SK-N-SH (cell line): ENCODE data around the gene HINT1. TPM values are rescaled to one million over a fixed set of nuclear protein-coding genes. Genes with fewer than 3 reads are reported as not detected.

Experiments used
- CTCF ChIA-PET: fragments of 300-600, 350-600 bp; formaldehyde crosslinking; extraction: SDS; loops from one replicate; lab custom pipeline; 2021; lab: Yijun Ruan, JAX
- POLR2A ChIA-PET: fragments of 350-600 bp; sonication (Branson Sonifier 250); formaldehyde crosslinking; extraction: SDS; loops from one replicate; lab custom pipeline; 2020; ENCODE audit warnings: antibody characterized with exemption, inconsistent platforms; lab: Yijun Ruan, JAX
- DNase-seq: peaks from one replicate; pipeline ENCODE4 v3.0.0; 2012
- H2AFZ ChIP-seq: fragments of 200-600 bp; sonication (generic); 2 replicates; pipeline ENCODE4 v1.8.1; 2016; ENCODE audit warnings: antibody characterized with exemption, mild to moderate bottlenecking, low read depth
- H3F3A ChIP-seq: fragments of 200-600 bp; sonication (generic); replicated peaks from 2 replicates; pipeline ENCODE3; 2016; ENCODE audit warnings: antibody characterized with exemption, mild to moderate bottlenecking; ENCODE audit not compliant: insufficient read depth
- H3K27ac ChIP-seq, 2 experiments: fragments of 200-500 bp in 1 of 2; fragments of 200-600 bp in 1 of 2; sonication (Bioruptor generic) in 1 of 2; sonication (generic), shearing (Covaris generic) in 1 of 2; 2 replicates each; pipeline versions ENCODE4 v1.5.1 to v1.6.1; 2014 to 2016; ENCODE audit warnings: low read depth in 2 of 2, inconsistent platforms in 1 of 2, low read length in 1 of 2, mild to moderate bottlenecking in 1 of 2, mixed read lengths in 1 of 2
- H3K27me3 ChIP-seq: fragments of 200-600 bp; sonication (generic), shearing (Covaris generic); 2 replicates; pipeline ENCODE4 v1.6.1; 2016; ENCODE audit warnings: mixed run types; ENCODE audit not compliant: insufficient read depth
- H3K36me3 ChIP-seq, 2 experiments: fragments of 200-500 bp in 1 of 2; fragments of 200-600 bp in 1 of 2; sonication (Bioruptor generic) in 1 of 2; sonication (generic) in 1 of 2; replicated peaks in 1 of 2; 2 replicates each; pipeline versions ENCODE3 to v1.5.1; 2014 to 2016; ENCODE audit warnings: low read length in 1 of 2, mild to moderate bottlenecking in 1 of 2; ENCODE audit not compliant: insufficient read depth in 2 of 2, control insufficient read depth in 1 of 2
- H3K4me1 ChIP-seq, 2 experiments: fragments of 200-500 bp in 1 of 2; fragments of 200-600 bp in 1 of 2; sonication (Bioruptor generic) in 1 of 2; sonication (generic), shearing (Covaris generic) in 1 of 2; 2 replicates each; pipeline versions ENCODE4 v1.5.1 to v1.6.1; 2014 to 2016; ENCODE audit warnings: low read depth in 1 of 2, low read length in 1 of 2, mixed run types in 1 of 2; ENCODE audit not compliant: insufficient read depth in 2 of 2, control insufficient read depth in 1 of 2
- H3K4me2 ChIP-seq: fragments of 200-600 bp; sonication (generic), shearing (Covaris generic); 2 replicates; pipeline ENCODE4 v1.6.1; 2017; ENCODE audit warnings: mixed run types
- H3K4me3 ChIP-seq, 2 experiments: fragments of 200-500 bp in 1 of 2; fragments of 200-600 bp in 1 of 2; sonication (Bioruptor generic) in 1 of 2; sonication (generic), shearing (Covaris generic) in 1 of 2; 2 replicates each; pipeline versions ENCODE4 v1.5.1 to v1.8.1; 2014 to 2016; ENCODE audit warnings: low read depth in 2 of 2, inconsistent platforms in 1 of 2, low read length in 1 of 2, mild to moderate bottlenecking in 1 of 2, mixed read lengths in 1 of 2, moderate library complexity in 1 of 2
- H3K79me2 ChIP-seq: fragments of 200-600 bp; sonication (generic); 2 replicates; pipeline ENCODE4 v1.8.1; 2017; ENCODE audit warnings: mild to moderate bottlenecking; ENCODE audit not compliant: insufficient read depth
- H3K9ac ChIP-seq: fragments of 200-600 bp; sonication (generic); 2 replicates; pipeline ENCODE4 v1.6.1; 2017; ENCODE audit warnings: mixed run types
- H3K9me2 ChIP-seq: fragments of 200-600 bp; sonication (generic); 2 replicates; pipeline ENCODE4 v1.6.1; 2017; ENCODE audit warnings: mixed run types
- H3K9me3 ChIP-seq: fragments of 200-600 bp; sonication (generic); 2 replicates; pipeline ENCODE4 v1.6.1; 2017; ENCODE audit warnings: mixed run types, mild to moderate bottlenecking, moderate library complexity
- H4K20me1 ChIP-seq: fragments of 200-600 bp; sonication (generic); 2 replicates; pipeline ENCODE4 v1.6.1; 2017; ENCODE audit warnings: mild to moderate bottlenecking, mixed run types; ENCODE audit not compliant: insufficient read depth
- EZH2phosphoT487 ChIP-seq: fragments of 200-600 bp; sonication (generic); IDR thresholded peaks from 2 replicates; pipeline ENCODE4 v1.6.1; 2017; ENCODE audit warnings: low read depth, mixed run types, mild to moderate bottlenecking, antibody characterized with exemption, moderate library complexity, borderline replicate concordance
- FOXJ3 ChIP-seq: sonication (generic); formaldehyde crosslinking; IDR thresholded peaks from 2 replicates; pipeline ENCODE4 v1.5.1; 2020; ENCODE audit warnings: mild to moderate bottlenecking, missing genetic modification reagents
- FOXM1 ChIP-seq: IDR thresholded peaks from 2 replicates; pipeline ENCODE4 v1.4.0; 2012; ENCODE audit warnings: low read depth, mild to moderate bottlenecking
- JUND ChIP-seq: IDR thresholded peaks from 2 replicates; pipeline ENCODE4 v1.4.0; 2012
- NFIC ChIP-seq: IDR thresholded peaks from 2 replicates; pipeline ENCODE4 v1.4.0; 2012; ENCODE audit warnings: borderline replicate concordance
- POLR2AphosphoS5 ChIP-seq: IDR thresholded peaks from 2 replicates; pipeline ENCODE4 v1.6.1; 2012; ENCODE audit warnings: low read depth, low read length
- RAD21 ChIP-seq: IDR thresholded peaks from 2 replicates; pipeline ENCODE4 v1.6.1; 2012; ENCODE audit warnings: mild to moderate bottlenecking, low read length
- RFX5 ChIP-seq: IDR thresholded peaks from 2 replicates; pipeline ENCODE4 v1.6.1; 2012; ENCODE audit warnings: mild to moderate bottlenecking, improper control_type of control experiment, low read length
- RXRA ChIP-seq: IDR thresholded peaks from 2 replicates; pipeline ENCODE4 v1.4.0; 2012; ENCODE audit warnings: low read depth, mild to moderate bottlenecking, borderline replicate concordance
- SIN3A ChIP-seq: IDR thresholded peaks from 2 replicates; pipeline ENCODE4 v1.6.1; 2012; ENCODE audit warnings: low read depth, mild to moderate bottlenecking, low read length, moderate library complexity, borderline replicate concordance
- SMC3 ChIP-seq: IDR thresholded peaks from 2 replicates; pipeline ENCODE4 v1.6.1; 2012; ENCODE audit warnings: low read depth, low read length, improper control_type of control experiment
- TCF12 ChIP-seq: IDR thresholded peaks from 2 replicates; pipeline ENCODE4 v1.4.0; 2012
- TEAD4 ChIP-seq: IDR thresholded peaks from 2 replicates; pipeline ENCODE4 v1.4.0; 2012; ENCODE audit warnings: mild to moderate bottlenecking, borderline replicate concordance; ENCODE audit not compliant: insufficient read depth
- YY1 ChIP-seq: IDR thresholded peaks from 2 replicates; pipeline ENCODE4 v1.4.0; 2012; ENCODE audit warnings: low read depth, mild to moderate bottlenecking
- WGBS: methylation state at CpG from one replicate; pipeline ENCODE4 v1.1.6; 2017; ENCODE audit warnings: low lambda C conversion rate; 5-methylcytosine and 5-hydroxymethylcytosine counted together
- polyA plus RNA-seq, 3 experiments: library from polyadenylated mRNA; depleted of rRNA; stranded (reverse); fragments of >200 nt; gene quantifications; 2 replicates each; pipeline ENCODE4 v1.2.3, GENCODE V29; 2012
- TF ChIP-seq, protein P1 (sequence below): IDR thresholded peaks from 2 replicates; pipeline ENCODE4 v1.4.0; 2012; ENCODE audit warnings: low read depth, borderline replicate concordance
- TF ChIP-seq, protein P2 (sequence below): IDR thresholded peaks from 2 replicates; pipeline ENCODE4; 2012
- TF ChIP-seq, protein P3 (sequence below): fragments of 150-350 bp; IDR thresholded peaks from 2 replicates; pipeline ENCODE4 v1.6.1; 2017; ENCODE audit warnings: antibody characterized with exemption, low read length, low read depth, borderline replicate concordance
- TF ChIP-seq, protein P4 (sequence below): IDR thresholded peaks from 2 replicates; pipeline ENCODE4 v1.6.1; 2012; ENCODE audit warnings: mild to moderate bottlenecking, low read depth, low read length, moderate library complexity
- TF ChIP-seq, protein P5 (sequence below): fragments of 150-350 bp; IDR thresholded peaks from 2 replicates; pipeline ENCODE4 v1.6.1; 2016; ENCODE audit warnings: mild to moderate bottlenecking, low read depth, low read length
- TF ChIP-seq, protein P6 (sequence below): IDR thresholded peaks from 2 replicates; pipeline ENCODE4 v1.4.0; 2012; ENCODE audit warnings: low read depth

HINT1 gene
- polyA plus RNA-seq, 1 of the 3 experiments (the other 2 are of a cell fraction) = 385 TPM

DNA sequence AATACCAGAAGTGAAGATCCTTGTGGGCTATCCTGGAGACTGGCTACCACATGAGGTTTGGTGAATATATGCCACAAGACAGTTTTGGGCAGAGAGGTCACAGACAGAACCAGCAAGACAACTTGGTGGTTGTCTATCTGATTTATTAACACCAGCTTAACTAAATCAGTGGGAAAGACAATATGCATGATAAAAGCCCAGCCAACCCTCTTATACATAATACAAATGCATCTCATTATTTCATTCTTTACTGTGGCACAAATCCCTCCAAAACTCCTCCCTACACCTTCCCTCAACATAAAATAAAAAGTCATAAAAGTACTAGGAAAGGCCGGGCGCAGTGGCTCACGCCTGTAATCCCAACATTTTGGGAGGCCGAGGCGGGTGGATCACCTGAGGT lies 8.1 kb downstream of the HINT1 start:
- ChIA-PET CTCF (no interaction called here), POLR2A (no interaction called here)
- Histone ChIP-seq H3K27ac (no peak overlapping the region), H3K9me3 (no peaks in the 10 kb centered on the region), H3K9me2 (no peaks in the 10 kb centered on the region), H3K36me3 (peaks cover 33 to 42% of the 10 kb centered on the region in 2 experiments), H3F3A (peaks cover 14% of the 10 kb centered on the region), H3K4me2 (no peak overlapping the region), H3K4me3 (no peak overlapping the region), H3K27me3 (no peaks in the 10 kb centered on the region), H3K79me2 (peaks cover 33% of the 10 kb centered on the region), H4K20me1 (peaks cover 3% of the 10 kb centered on the region; the same call in 1 of the 2 replicates), H3K9ac (no peak overlapping the region), H2AFZ (no peak overlapping the region), H3K4me1 (no peaks in the 10 kb centered on the region)
- TF ChIP-seq NFIC (no peak), RFX5 (no peak), POLR2AphosphoS5 (no peak), TCF12 (no peak), RAD21 (no peak), YY1 (no peak), RXRA (no peak), FOXJ3 (CRISPR knock-in tag) (no peak)
- TF ChIP-seq, protein P1, sequence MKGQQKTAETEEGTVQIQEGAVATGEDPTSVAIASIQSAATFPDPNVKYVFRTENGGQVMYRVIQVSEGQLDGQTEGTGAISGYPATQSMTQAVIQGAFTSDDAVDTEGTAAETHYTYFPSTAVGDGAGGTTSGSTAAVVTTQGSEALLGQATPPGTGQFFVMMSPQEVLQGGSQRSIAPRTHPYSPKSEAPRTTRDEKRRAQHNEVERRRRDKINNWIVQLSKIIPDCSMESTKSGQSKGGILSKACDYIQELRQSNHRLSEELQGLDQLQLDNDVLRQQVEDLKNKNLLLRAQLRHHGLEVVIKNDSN = no peak
- 95% methylated on average over 5 of the region's 5 CpGs for WGBS
- DNase-seq = no peak

DNA sequence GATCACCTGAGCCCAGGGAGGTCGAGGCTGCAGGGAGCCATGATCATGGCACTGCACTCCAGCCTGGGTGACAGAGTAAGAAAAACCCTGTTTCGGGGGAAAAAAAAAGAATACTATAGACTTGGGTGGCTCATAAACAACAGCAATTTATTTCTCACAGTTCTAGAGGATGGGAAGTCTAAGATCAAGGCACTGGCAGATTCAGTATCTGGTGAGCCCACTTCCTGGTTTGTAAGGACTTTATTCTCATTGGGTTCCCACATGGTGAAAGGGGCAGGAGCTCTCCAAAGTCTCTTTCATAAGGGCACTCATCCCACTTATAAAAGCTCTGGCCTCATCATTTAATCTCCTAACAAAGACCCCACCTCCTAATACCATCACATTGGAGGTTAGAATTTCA lies 8.7 kb downstream of the HINT1 start:
- H3K79me2 ChIP-seq = peaks cover 27% of the 10 kb centered on the region; the same call in 1 of the 2 replicates
- CTCF ChIA-PET = no interaction called here
- no peak overlapping the region for H3K9ac ChIP-seq
- peaks cover 27 to 36% of the 10 kb centered on the region in 2 experiments for H3K36me3 ChIP-seq
- DNase-seq = no peak
- no peak overlapping the region for H3K27ac ChIP-seq
- no peaks in the 10 kb centered on the region for H3K27me3 ChIP-seq
- H2AFZ ChIP-seq = no peak overlapping the region
- 89% methylated on average over 2 of the region's 2 CpGs for WGBS
- no peaks in the 10 kb centered on the region for H3K9me3 ChIP-seq
- H3K4me2 ChIP-seq = no peak overlapping the region
- H3K4me1 ChIP-seq = no peaks in the 10 kb centered on the region
- no peaks in the 10 kb centered on the region for H3K9me2 ChIP-seq
- POLR2A ChIA-PET = no interaction called here
- peaks cover 14% of the 10 kb centered on the region for H3F3A ChIP-seq
- H4K20me1 ChIP-seq = peaks cover 3% of the 10 kb centered on the region; the same call in 1 of the 2 replicates
- no peak overlapping the region for H3K4me3 ChIP-seq
- TF ChIP-seq RFX5 (no peak), TCF12 (no peak), POLR2AphosphoS5 (no peak), JUND (no peak), TEAD4 (no peak), EZH2phosphoT487 (no peak), SMC3 (no peak), SIN3A (no peak), FOXM1 (no peak)
- TF ChIP-seq, protein P2, sequence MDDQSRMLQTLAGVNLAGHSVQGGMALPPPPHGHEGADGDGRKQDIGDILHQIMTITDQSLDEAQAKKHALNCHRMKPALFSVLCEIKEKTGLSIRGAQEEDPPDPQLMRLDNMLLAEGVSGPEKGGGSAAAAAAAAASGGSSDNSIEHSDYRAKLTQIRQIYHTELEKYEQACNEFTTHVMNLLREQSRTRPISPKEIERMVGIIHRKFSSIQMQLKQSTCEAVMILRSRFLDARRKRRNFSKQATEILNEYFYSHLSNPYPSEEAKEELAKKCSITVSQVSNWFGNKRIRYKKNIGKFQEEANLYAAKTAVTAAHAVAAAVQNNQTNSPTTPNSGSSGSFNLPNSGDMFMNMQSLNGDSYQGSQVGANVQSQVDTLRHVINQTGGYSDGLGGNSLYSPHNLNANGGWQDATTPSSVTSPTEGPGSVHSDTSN = no peak
- TF ChIP-seq, protein P1 = no peak
- TF ChIP-seq, protein P3, sequence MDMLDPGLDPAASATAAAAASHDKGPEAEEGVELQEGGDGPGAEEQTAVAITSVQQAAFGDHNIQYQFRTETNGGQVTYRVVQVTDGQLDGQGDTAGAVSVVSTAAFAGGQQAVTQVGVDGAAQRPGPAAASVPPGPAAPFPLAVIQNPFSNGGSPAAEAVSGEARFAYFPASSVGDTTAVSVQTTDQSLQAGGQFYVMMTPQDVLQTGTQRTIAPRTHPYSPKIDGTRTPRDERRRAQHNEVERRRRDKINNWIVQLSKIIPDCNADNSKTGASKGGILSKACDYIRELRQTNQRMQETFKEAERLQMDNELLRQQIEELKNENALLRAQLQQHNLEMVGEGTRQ = no peak
- TF ChIP-seq, protein P4, sequence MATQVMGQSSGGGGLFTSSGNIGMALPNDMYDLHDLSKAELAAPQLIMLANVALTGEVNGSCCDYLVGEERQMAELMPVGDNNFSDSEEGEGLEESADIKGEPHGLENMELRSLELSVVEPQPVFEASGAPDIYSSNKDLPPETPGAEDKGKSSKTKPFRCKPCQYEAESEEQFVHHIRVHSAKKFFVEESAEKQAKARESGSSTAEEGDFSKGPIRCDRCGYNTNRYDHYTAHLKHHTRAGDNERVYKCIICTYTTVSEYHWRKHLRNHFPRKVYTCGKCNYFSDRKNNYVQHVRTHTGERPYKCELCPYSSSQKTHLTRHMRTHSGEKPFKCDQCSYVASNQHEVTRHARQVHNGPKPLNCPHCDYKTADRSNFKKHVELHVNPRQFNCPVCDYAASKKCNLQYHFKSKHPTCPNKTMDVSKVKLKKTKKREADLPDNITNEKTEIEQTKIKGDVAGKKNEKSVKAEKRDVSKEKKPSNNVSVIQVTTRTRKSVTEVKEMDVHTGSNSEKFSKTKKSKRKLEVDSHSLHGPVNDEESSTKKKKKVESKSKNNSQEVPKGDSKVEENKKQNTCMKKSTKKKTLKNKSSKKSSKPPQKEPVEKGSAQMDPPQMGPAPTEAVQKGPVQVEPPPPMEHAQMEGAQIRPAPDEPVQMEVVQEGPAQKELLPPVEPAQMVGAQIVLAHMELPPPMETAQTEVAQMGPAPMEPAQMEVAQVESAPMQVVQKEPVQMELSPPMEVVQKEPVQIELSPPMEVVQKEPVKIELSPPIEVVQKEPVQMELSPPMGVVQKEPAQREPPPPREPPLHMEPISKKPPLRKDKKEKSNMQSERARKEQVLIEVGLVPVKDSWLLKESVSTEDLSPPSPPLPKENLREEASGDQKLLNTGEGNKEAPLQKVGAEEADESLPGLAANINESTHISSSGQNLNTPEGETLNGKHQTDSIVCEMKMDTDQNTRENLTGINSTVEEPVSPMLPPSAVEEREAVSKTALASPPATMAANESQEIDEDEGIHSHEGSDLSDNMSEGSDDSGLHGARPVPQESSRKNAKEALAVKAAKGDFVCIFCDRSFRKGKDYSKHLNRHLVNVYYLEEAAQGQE = no peak
- TF ChIP-seq, protein P5, sequence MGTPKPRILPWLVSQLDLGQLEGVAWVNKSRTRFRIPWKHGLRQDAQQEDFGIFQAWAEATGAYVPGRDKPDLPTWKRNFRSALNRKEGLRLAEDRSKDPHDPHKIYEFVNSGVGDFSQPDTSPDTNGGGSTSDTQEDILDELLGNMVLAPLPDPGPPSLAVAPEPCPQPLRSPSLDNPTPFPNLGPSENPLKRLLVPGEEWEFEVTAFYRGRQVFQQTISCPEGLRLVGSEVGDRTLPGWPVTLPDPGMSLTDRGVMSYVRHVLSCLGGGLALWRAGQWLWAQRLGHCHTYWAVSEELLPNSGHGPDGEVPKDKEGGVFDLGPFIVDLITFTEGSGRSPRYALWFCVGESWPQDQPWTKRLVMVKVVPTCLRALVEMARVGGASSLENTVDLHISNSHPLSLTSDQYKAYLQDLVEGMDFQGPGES = no peak
- TF ChIP-seq, protein P6, sequence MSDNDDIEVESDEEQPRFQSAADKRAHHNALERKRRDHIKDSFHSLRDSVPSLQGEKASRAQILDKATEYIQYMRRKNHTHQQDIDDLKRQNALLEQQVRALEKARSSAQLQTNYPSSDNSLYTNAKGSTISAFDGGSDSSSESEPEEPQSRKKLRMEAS = no peak
